SK-N-SH treated with all-trans-retinoic acid at 6 μM for 48 hours (cell line): ENCODE results near the gene FSTL3.

Source experiments
- BACH2 ChIP-seq: fragments of 250-450 bp; sonication (Bioruptor Pico); IDR thresholded peaks from 2 replicates; pipeline ENCODE4 v1.9.0; 2021; ENCODE audit warnings: mild to moderate bottlenecking, borderline replicate concordance
- RARB ChIP-seq: fragments of 250-450 bp; sonication (Bioruptor Pico); IDR thresholded peaks from 2 replicates; pipeline ENCODE4 v1.8.0; 2021; ENCODE audit warnings: mild to moderate bottlenecking, moderate library complexity
- TOX ChIP-seq: fragments of 250-450 bp; sonication (Bioruptor Pico); IDR thresholded peaks from 2 replicates; pipeline ENCODE4 v1.8.0; 2021; ENCODE audit warnings: mild to moderate bottlenecking, moderate library complexity, borderline replicate concordance
- ZFP30 ChIP-seq: fragments of 450-650 bp; formaldehyde crosslinking; IDR thresholded peaks from 2 replicates; pipeline ENCODE4 v1.5.0; 2022; ENCODE audit warnings: mild to moderate bottlenecking, moderate library complexity
- ZNF70 ChIP-seq: fragments of 450-650 bp; formaldehyde crosslinking; IDR thresholded peaks from 2 replicates; pipeline ENCODE4 v1.5.0; 2020; ENCODE audit warnings: mild to moderate bottlenecking, moderate library complexity

DNA sequence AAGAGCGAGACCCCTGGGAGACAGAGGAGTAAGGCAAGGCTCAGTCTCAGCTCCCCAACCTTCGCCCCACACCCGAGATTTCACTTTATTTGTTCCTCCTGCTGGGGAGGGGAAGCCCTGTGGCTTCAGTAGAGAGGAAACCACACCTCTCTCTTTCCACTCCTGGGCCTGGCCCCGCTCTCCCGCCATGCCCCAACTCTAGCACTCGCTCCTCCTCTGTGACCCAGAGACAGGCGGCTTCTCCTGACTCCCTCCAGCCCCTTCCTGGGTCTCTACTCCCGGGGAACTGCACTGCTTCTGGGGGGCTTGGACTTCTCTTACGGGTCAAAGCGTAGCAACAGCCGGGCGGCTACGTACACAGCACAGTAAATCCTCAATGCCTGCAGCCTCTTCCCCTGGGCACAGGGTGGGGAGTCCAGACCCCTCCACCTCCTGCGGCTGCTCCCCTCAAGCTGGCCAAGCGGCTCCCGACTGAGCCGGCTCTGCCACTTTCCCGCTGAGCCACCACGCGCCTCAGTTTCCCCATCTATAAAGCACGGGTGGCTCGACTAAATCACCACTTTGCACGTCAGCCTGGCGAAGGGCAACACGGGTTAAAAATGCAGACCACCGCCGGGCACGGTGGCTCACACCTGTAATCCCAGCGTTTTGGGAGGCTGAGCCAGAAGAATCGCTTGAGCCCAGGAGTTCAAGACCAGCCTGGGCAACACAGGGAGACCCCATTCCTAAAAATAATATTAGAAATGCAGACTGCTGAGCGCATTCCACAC is 14.6 kb upstream of the FSTL3 start:
- no peak for TF ChIP-seq TOX (CRISPR knock-in tag)
- no peak for TF ChIP-seq ZFP30
- no peak for TF ChIP-seq BACH2 (CRISPR knock-in tag)
- TF ChIP-seq RARB: no peak
- TF ChIP-seq ZNF70: no peak
